H1 (cell line): ENCODE measurements around the gene KLHDC4. TPM values are rescaled to one million over a fixed set of nuclear protein-coding genes. Genes with fewer than 3 reads are reported as not detected.

Source experiments
- BRCA1 ChIP-seq: IDR thresholded peaks from 2 replicates; pipeline ENCODE4 v1.6.1; 2012; ENCODE audit warnings: low read depth, low read length, improper control_type of control experiment
- CHD7 ChIP-seq: fragments of 300-600 bp; sonication (generic); IDR thresholded peaks from 2 replicates; pipeline ENCODE4 v1.7.1; 2012; ENCODE audit warnings: low read length, moderate library complexity, mild to moderate bottlenecking, inconsistent platforms; ENCODE audit not compliant: insufficient replicate concordance
- HDAC6 ChIP-seq: IDR thresholded peaks from one replicate; pipeline ENCODE4 v1.7.1; 2012; ENCODE audit warnings: low read depth, mild to moderate bottlenecking, inconsistent platforms, low read length, moderate library complexity
- KDM4A ChIP-seq: IDR thresholded peaks from one replicate; pipeline ENCODE4 v1.7.1; 2012; ENCODE audit warnings: low read depth, mild to moderate bottlenecking, moderate library complexity, low read length, inconsistent platforms; ENCODE audit not compliant: severe bottlenecking
- MAFK ChIP-seq: IDR thresholded peaks from 2 replicates; pipeline ENCODE4 v1.6.1; 2012; ENCODE audit warnings: low read depth, mild to moderate bottlenecking, improper control_type of control experiment, low read length
- NRF1 ChIP-seq: IDR thresholded peaks from 2 replicates; pipeline ENCODE4 v1.6.1; 2011; ENCODE audit warnings: mild to moderate bottlenecking, low read depth, low read length, improper control_type of control experiment
- SAP30 ChIP-seq: fragments of 300-600 bp; sonication (generic); IDR thresholded peaks from 2 replicates; pipeline ENCODE4 v1.7.1; 2012; ENCODE audit warnings: low read length, moderate library complexity, mild to moderate bottlenecking, inconsistent platforms; ENCODE audit not compliant: insufficient read depth, insufficient replicate concordance
- SP2 ChIP-seq: IDR thresholded peaks from 2 replicates; pipeline ENCODE4 v1.6.1; 2012; ENCODE audit warnings: mild to moderate bottlenecking, low read length, inconsistent platforms
- SUZ12 ChIP-seq: fragments of 200-600 bp; sonication (generic); IDR thresholded peaks from 2 replicates; pipeline ENCODE4 v1.6.1; 2012; ENCODE audit warnings: mild to moderate bottlenecking, inconsistent platforms, low read length, moderate library complexity, mixed read lengths
- TBP ChIP-seq: IDR thresholded peaks from 2 replicates; pipeline ENCODE4 v1.6.1; 2011; ENCODE audit warnings: low read depth, low read length, improper control_type of control experiment
- TEAD4 ChIP-seq: IDR thresholded peaks from 2 replicates; pipeline ENCODE4 v1.6.1; 2012; ENCODE audit warnings: low read depth, low read length, inconsistent platforms, mixed read lengths
- ZNF274 ChIP-seq: IDR thresholded peaks from 2 replicates; pipeline ENCODE4 v1.7.0; 2012; ENCODE audit warnings: low read length, borderline replicate concordance; ENCODE audit errors: extremely low read depth
- polyA plus RNA-seq, 7 experiments: library from polyadenylated mRNA; depleted of rRNA in 3 of 7; stranded (reverse) in 5 of 7; unstranded in 2 of 7; fragments of >200 nt in 5 of 7; fragments of 200-250 nt in 2 of 7; gene quantifications; 1 replicate in 5 of 7; 2 replicates in 1 of 7; 4 replicates in 1 of 7; pipeline versions ENCODE4 v1.2.1 to v1.2.3, GENCODE V29; 2011 to 2013; ENCODE audit warnings: missing spikeins in 2 of 7, mixed read lengths in 2 of 7
- total RNA-seq: library from RNA; stranded (reverse); fragmentation: NEBNext Ultra II Directional; extraction: Animal tissue kit (Norgen Biotek cat#: 25700); gene quantifications from 2 replicates; pipeline ENCODE4 v1.2.1, GENCODE V29; 2021

KLHDC4 gene
- total and polyA plus RNA-seq, 2 of the 8 experiments (the other 6 are each of a cell fraction or from before 2014, with no cell fraction given) = 23.7 to 63.9 TPM

- TF ChIP-seq CHD7 (no peak), SP2 (no peak), SUZ12 (no peak), SAP30 (no peak), HDAC6 (no peak), TEAD4 (no peak), ZNF274 (no peak), BRCA1 (no peak), MAFK (no peak), NRF1 (no peak), TBP (no peak), KDM4A (no peak)
These were observed 32.6 kb downstream of the KLHDC4 start (continued) for GRCh38 chr16:87733190-87733589.
